ENCODE data around the gene ABCC1.

DNA sequence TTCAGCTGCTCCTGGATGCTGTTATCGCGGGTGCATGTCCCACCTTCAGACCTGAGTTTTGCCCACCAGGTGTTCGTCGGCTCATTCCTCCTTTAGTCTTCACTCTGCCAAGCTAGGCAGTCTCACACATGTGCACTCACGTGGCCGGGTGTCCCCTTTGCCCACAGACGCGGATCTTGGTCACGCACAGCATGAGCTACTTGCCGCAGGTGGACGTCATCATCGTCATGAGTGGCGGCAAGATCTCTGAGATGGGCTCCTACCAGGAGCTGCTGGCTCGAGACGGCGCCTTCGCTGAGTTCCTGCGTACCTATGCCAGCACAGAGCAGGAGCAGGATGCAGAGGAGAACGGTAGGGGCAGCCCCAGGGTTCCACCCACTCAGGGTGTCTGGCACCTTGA, 140.8 kb downstream of the ABCC1 start:
- TF ChIP-seq, protein P1, sequence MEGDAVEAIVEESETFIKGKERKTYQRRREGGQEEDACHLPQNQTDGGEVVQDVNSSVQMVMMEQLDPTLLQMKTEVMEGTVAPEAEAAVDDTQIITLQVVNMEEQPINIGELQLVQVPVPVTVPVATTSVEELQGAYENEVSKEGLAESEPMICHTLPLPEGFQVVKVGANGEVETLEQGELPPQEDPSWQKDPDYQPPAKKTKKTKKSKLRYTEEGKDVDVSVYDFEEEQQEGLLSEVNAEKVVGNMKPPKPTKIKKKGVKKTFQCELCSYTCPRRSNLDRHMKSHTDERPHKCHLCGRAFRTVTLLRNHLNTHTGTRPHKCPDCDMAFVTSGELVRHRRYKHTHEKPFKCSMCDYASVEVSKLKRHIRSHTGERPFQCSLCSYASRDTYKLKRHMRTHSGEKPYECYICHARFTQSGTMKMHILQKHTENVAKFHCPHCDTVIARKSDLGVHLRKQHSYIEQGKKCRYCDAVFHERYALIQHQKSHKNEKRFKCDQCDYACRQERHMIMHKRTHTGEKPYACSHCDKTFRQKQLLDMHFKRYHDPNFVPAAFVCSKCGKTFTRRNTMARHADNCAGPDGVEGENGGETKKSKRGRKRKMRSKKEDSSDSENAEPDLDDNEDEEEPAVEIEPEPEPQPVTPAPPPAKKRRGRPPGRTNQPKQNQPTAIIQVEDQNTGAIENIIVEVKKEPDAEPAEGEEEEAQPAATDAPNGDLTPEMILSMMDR (IDR thresholded peaks at IDR 0.05), result no peak
- no peak for TF ChIP-seq EP300 (IDR thresholded peaks at IDR 0.05)
